Upper lobe of left lung (tissue), 6 donors: ENCODE measurements around the gene XKRX. TPM values are rescaled to one million over a fixed set of nuclear protein-coding genes. Genes with fewer than 3 reads are reported as not detected.

Experiments used
- ATAC-seq, 2 donors: fragments of 200-7000 bp; cut with Tn5 transposase; one replicate each; pipeline ENCODE4 v1.9.1; 2022; ENCODE audit warnings: mild to moderate bottlenecking in 2 of 2, moderate library complexity in 2 of 2; ENCODE audit not compliant: low FRiP score in 2 of 2
- DNase-seq, 2 donors: peaks; one replicate each; pipeline ENCODE4 v3.0.0-alpha.2; 2019 to 2020
- H3K27ac ChIP-seq, 4 donors: fragments of 200-600 bp; sonication (generic); one replicate each; pipeline ENCODE4 v1.5.1; 2016 to 2019
- H3K27me3 ChIP-seq, 4 donors: fragments of 200-600 bp; sonication (generic); one replicate each; pipeline ENCODE4 v1.5.1; 2017 to 2019
- H3K36me3 ChIP-seq, 4 donors: fragments of 200-600 bp; sonication (generic); one replicate each; pipeline ENCODE4 v1.5.1; 2016 to 2019
- H3K4me1 ChIP-seq, 4 donors: fragments of 200-600 bp; sonication (generic); one replicate each; pipeline ENCODE4 v1.5.1; 2018 to 2019
- H3K4me3 ChIP-seq, 4 donors: fragments of 200-600 bp; sonication (generic); one replicate each; pipeline ENCODE4 v1.5.1; 2017 to 2019; ENCODE audit warnings: mild to moderate bottlenecking in 2 of 4, moderate library complexity in 1 of 4
- H3K9me3 ChIP-seq, 4 donors: fragments of 200-600 bp; sonication (generic); one replicate each; pipeline ENCODE4 v1.5.1; 2018 to 2019
- CTCF ChIP-seq, 6 experiments: fragments of 450-650 bp in 4 of 6; fragments of 200-600 bp in 2 of 6; sonication (generic) in 2 of 6; IDR thresholded peaks; one replicate each; pipeline ENCODE4 v1.5.1; 2016 to 2019; ENCODE audit warnings: antibody characterized with exemption in 6 of 6
- EP300 ChIP-seq, 4 donors: sonication (generic); formaldehyde crosslinking; IDR thresholded peaks; one replicate each; pipeline ENCODE4 v1.5.1; 2017; ENCODE audit warnings: antibody characterized with exemption in 4 of 4, control low read depth in 2 of 4
- POLR2A ChIP-seq, 4 donors: fragments of 450-650 bp; IDR thresholded peaks; one replicate each; pipeline ENCODE4 v1.5.1; 2016 to 2017; ENCODE audit warnings: antibody characterized with exemption in 4 of 4, mild to moderate bottlenecking in 2 of 4
- POLR2AphosphoS5 ChIP-seq, 2 donors: sonication (generic); formaldehyde crosslinking; IDR thresholded peaks; one replicate each; pipeline ENCODE4 v1.5.1; 2017; ENCODE audit warnings: antibody characterized with exemption in 2 of 2
- WGBS, 2 donors: methylation state at CpG; one replicate each; pipeline ENCODE4 v1.1.5; 2017 to 2018; 5-methylcytosine and 5-hydroxymethylcytosine counted together
- total RNA-seq, 6 donors: library from RNA; depleted of rRNA in 4 of 6; stranded (reverse); fragments of >200 nt in 4 of 6; gene quantifications; one replicate each; pipeline versions ENCODE4 v1.1.0 to v1.2.1, GENCODE V29; 2016 to 2021
- donor health status: DM: no; HTN: no; CAD: no; lungs with moderate emphysema.
- donor health status: DM: no; HTN: yes; CAD: no; lungs with severe emphysema.

XKRX gene
- 10 to 100 TPM in 3 of 6 donors, 1 to 10 TPM in 3; 4.4 to 25.5 (median 10.1) TPM for total RNA-seq

GRCh38 chrX:100928660-100929613 lies at the start of gene XKRX:
Gene XKRX (minus strand): TSS chrX:100928917. CDS start chrX:100928304, 613 bp downstream.
- DNase-seq, result peak; percentile 68 to 90

GRCh38 chrX:100976211-100976610 lies 47.5 kb upstream of the XKRX start:
- 90 to 92% methylated on average over 1 of the region's 1 CpG for WGBS, 2 donors
- Histone ChIP-seq H3K27me3 (no peaks in the 10 kb centered on the region), H3K4me1 (no peaks in the 10 kb centered on the region), H3K27ac (no peak overlapping the region), H3K4me3 (no peak overlapping the region), H3K9me3 (no peaks in the 10 kb centered on the region), H3K36me3 (no peaks in the 10 kb centered on the region)
- no peak for TF ChIP-seq EP300 (IDR thresholded peaks at IDR 0.05)
- no peak for TF ChIP-seq CTCF (IDR thresholded peaks at IDR 0.05)
- TF ChIP-seq POLR2AphosphoS5 (IDR thresholded peaks at IDR 0.05), result no peak
- TF ChIP-seq POLR2A (IDR thresholded peaks at IDR 0.05), result no peak
- no peak for DNase-seq
- ATAC-seq, result no peak

More at GRCh38 chrX:100928660-100929613, at the start of gene XKRX:
- Histone ChIP-seq H3K4me3 (peak within 1 kb of the TSS; percentile 13 to 52 (median 42)), H3K4me1 (peaks cover 0 to 5% (median 2%) of the 10 kb centered on the region in 4 donors), H3K27me3 (no peaks in the 10 kb centered on the region), H3K27ac (peak within 1 kb of the TSS in 3 of 4 donors; percentile 32 to 65 (median 56)), H3K36me3 (no peaks in the 10 kb centered on the region), H3K9me3 (no peaks in the 10 kb centered on the region)
- ATAC-seq, result peak; percentile 68 to 79
- no peak for TF ChIP-seq POLR2AphosphoS5 (IDR thresholded peaks at IDR 0.05)
- TF ChIP-seq POLR2A (IDR thresholded peaks at IDR 0.05), result peak in 1 of 4 donors; percentile 41
- WGBS, 2 donors, result 30% methylated on average over 34 of the region's 51 CpGs; no CpG with 5 or more reads in 1 of the 2 donors

GRCh38 chrX:100975212-100975611 lies 46.5 kb upstream of the XKRX start:
- DNase-seq (no peak), ATAC-seq (peak in 1 of 2 donors; percentile 22)
- H3K27ac ChIP-seq, result no peak overlapping the region
- H3K4me1 ChIP-seq, result no peaks in the 10 kb centered on the region
- no peaks in the 10 kb centered on the region for H3K9me3 ChIP-seq
- no peaks in the 10 kb centered on the region for H3K36me3 ChIP-seq
- 93 to 96% methylated on average over 3 of the region's 3 CpGs for WGBS, 2 donors
- no peak for TF ChIP-seq POLR2A (IDR thresholded peaks at IDR 0.05)
- H3K4me3 ChIP-seq, result no peak overlapping the region
- H3K27me3 ChIP-seq, result no peaks in the 10 kb centered on the region

- H3K27ac ChIP-seq, result no peak overlapping the region
- TF ChIP-seq CTCF (IDR thresholded peaks at IDR 0.05), result no peak
- TF ChIP-seq POLR2AphosphoS5 (IDR thresholded peaks at IDR 0.05), result no peak
- TF ChIP-seq EP300 (IDR thresholded peaks at IDR 0.05), result no peak
- no peak for TF ChIP-seq POLR2A (IDR thresholded peaks at IDR 0.05)
- DNase-seq, result peak in 1 of 2 donors; percentile 33
- 95 to 100% methylated on average over 2 to 19 of the region's 19 CpGs for WGBS, 2 donors
- H3K4me3 ChIP-seq, result no peak overlapping the region
- H3K9me3 ChIP-seq, result no peaks in the 10 kb centered on the region
- no peaks in the 10 kb centered on the region for H3K36me3 ChIP-seq
- ATAC-seq, result no peak
- no peaks in the 10 kb centered on the region for H3K4me1 ChIP-seq
- no peaks in the 10 kb centered on the region for H3K27me3 ChIP-seq
Observed at GRCh38 chrX:100973411-100973810, 44.7 kb upstream of the XKRX start.

GRCh38 chrX:100969936-100970335 lies 41.2 kb upstream of the XKRX start:
- H3K27ac ChIP-seq, result no peak overlapping the region
- TF ChIP-seq EP300 (IDR thresholded peaks at IDR 0.05) (no peak), POLR2AphosphoS5 (IDR thresholded peaks at IDR 0.05) (no peak), CTCF (IDR thresholded peaks at IDR 0.05) (no peak), POLR2A (IDR thresholded peaks at IDR 0.05) (no peak)
- DNase-seq (no peak), ATAC-seq (no peak)
- H3K4me3 ChIP-seq, result no peak overlapping the region
- H3K9me3 ChIP-seq, result no peaks in the 10 kb centered on the region
- H3K4me1 ChIP-seq, result no peaks in the 10 kb centered on the region
- H3K27me3 ChIP-seq, result no peaks in the 10 kb centered on the region
- H3K36me3 ChIP-seq, result no peaks in the 10 kb centered on the region
- 71 to 91% methylated on average over 1 of the region's 1 CpG for WGBS, 2 donors
